ENCODE results near the gene CTNNA1. TPM values are rescaled to one million over a fixed set of nuclear protein-coding genes. Genes with fewer than 3 reads are reported as not detected.
A peak's percentile ranks its signal among the peaks of the same experiment; 100 is the strongest.
"Not testable (repeated sequence)": the region's sequence is repeated elsewhere in the genome, so short reads cannot be mapped to it uniquely, and the experiment has no call there.

The CTNNA1 gene
- 495 and 774 TPM in 2 replicates for total RNA-seq

- FAIRE-seq (no peak), DNase-seq (ENCODE audit: low read depth) (peak; percentile 61)
- no peaks in the 10 kb centered on the region for H3K27me3 ChIP-seq (ENCODE audit: control insufficient read depth, insufficient read depth, low read length)
- peaks cover 8% of the 10 kb centered on the region for H3K36me3 ChIP-seq (ENCODE audit: control insufficient read depth, insufficient read depth, low read length)
- no peak for TF ChIP-seq CTCF (IDR thresholded peaks at IDR 0.05; ENCODE audit: insufficient read depth, low read length, severe bottlenecking)
- H3K4me3 ChIP-seq (ENCODE audit: low read depth, low read length) = peak within 1 kb of the TSS; percentile 73
Measured at GRCh38 chr5:138752951-138753793, at the start of gene CTNNA1. TSS of gene CTNNA1 (plus strand) at chr5:138753425. CDS start at chr5:138781925, 28,500 bp downstream.

- H3K4me3 ChIP-seq (ENCODE audit: low read depth, low read length); DNase-seq (ENCODE audit: low read depth); H3K36me3 ChIP-seq (ENCODE audit: control insufficient read depth, insufficient read depth, low read length); FAIRE-seq; H3K27me3 ChIP-seq (ENCODE audit: control insufficient read depth, insufficient read depth, low read length): not testable (repeated sequence)
Measured at GRCh38 chr5:138703777-138704176, 49.4 kb upstream of the CTNNA1 start.

- TF ChIP-seq CTCF (IDR thresholded peaks at IDR 0.05; ENCODE audit: insufficient read depth, low read length, severe bottlenecking) = no peak
- no peak for DNase-seq (ENCODE audit: low read depth)
Measured at GRCh38 chr5:138705007-138705406, 48.2 kb upstream of the CTNNA1 start.

GRCh38 chr5:138705567-138705966 is 47.7 kb upstream of the CTNNA1 start:
- no peak overlapping the region for H3K4me3 ChIP-seq (ENCODE audit: low read depth, low read length)
- H3K36me3 ChIP-seq (ENCODE audit: control insufficient read depth, insufficient read depth, low read length) = no peaks in the 10 kb centered on the region
- DNase-seq (ENCODE audit: low read depth) (no peak), FAIRE-seq (no peak)
- no peaks in the 10 kb centered on the region for H3K27me3 ChIP-seq (ENCODE audit: control insufficient read depth, insufficient read depth, low read length)
- TF ChIP-seq CTCF (IDR thresholded peaks at IDR 0.05; ENCODE audit: insufficient read depth, low read length, severe bottlenecking) = no peak

More at GRCh38 chr5:138705007-138705406, 48.2 kb upstream of the CTNNA1 start:
- no peaks in the 10 kb centered on the region for H3K36me3 ChIP-seq (ENCODE audit: control insufficient read depth, insufficient read depth, low read length)
- no peak for FAIRE-seq
- H3K4me3 ChIP-seq (ENCODE audit: low read depth, low read length) = no peak overlapping the region
- no peaks in the 10 kb centered on the region for H3K27me3 ChIP-seq (ENCODE audit: control insufficient read depth, insufficient read depth, low read length)

- FAIRE-seq (no peak), DNase-seq (ENCODE audit: low read depth) (peak; percentile 78)
- H3K36me3 ChIP-seq (ENCODE audit: control insufficient read depth, insufficient read depth, low read length) = no peaks in the 10 kb centered on the region
- no peak overlapping the region for H3K4me3 ChIP-seq (ENCODE audit: low read depth, low read length)
- H3K27me3 ChIP-seq (ENCODE audit: control insufficient read depth, insufficient read depth, low read length) = no peaks in the 10 kb centered on the region
- no peak for TF ChIP-seq CTCF (IDR thresholded peaks at IDR 0.05; ENCODE audit: insufficient read depth, low read length, severe bottlenecking)
Measured at GRCh38 chr5:138706655-138707480, 46.4 kb upstream of the CTNNA1 start.

GRCh38 chr5:138708791-138709190 is 44.4 kb upstream of the CTNNA1 start:
- H3K36me3 ChIP-seq (ENCODE audit: control insufficient read depth, insufficient read depth, low read length) = no peaks in the 10 kb centered on the region
- no peaks in the 10 kb centered on the region for H3K27me3 ChIP-seq (ENCODE audit: control insufficient read depth, insufficient read depth, low read length)
- H3K4me3 ChIP-seq (ENCODE audit: low read depth, low read length) = no peak overlapping the region
- DNase-seq (ENCODE audit: low read depth) = no peak
- FAIRE-seq = no peak
- no peak for TF ChIP-seq CTCF (IDR thresholded peaks at IDR 0.05; ENCODE audit: insufficient read depth, low read length, severe bottlenecking)
